GM23248 (cell line): ENCODE measurements around the gene GOLPH3L. TPM values are rescaled to one million over a fixed set of nuclear protein-coding genes. Genes with fewer than 3 reads are reported as not detected.

Source experiments
- DNase-seq: peaks from one replicate; pipeline ENCODE4 v3.0.0-alpha.2; 2015
- H2AFZ ChIP-seq: fragments of 200-600 bp; sonication (generic); 2 replicates; pipeline ENCODE4 v1.6.1; 2016; ENCODE audit warnings: antibody characterized with exemption
- H3F3A ChIP-seq: fragments of 200-600 bp; sonication (generic); 2 replicates; pipeline ENCODE4 v1.6.1; 2016; ENCODE audit warnings: mild to moderate bottlenecking, antibody characterized with exemption, mixed run types; ENCODE audit not compliant: insufficient read depth
- H3K27ac ChIP-seq: fragments of 200-600 bp; sonication (generic); 2 replicates; pipeline ENCODE4 v1.5.1; 2016; ENCODE audit warnings: mild to moderate bottlenecking
- H3K27me3 ChIP-seq: fragments of 200-600 bp; sonication (generic); replicated peaks from 2 replicates; pipeline ENCODE4 v1.6.1; 2016; ENCODE audit warnings: mild to moderate bottlenecking; ENCODE audit not compliant: insufficient read depth
- H3K36me3 ChIP-seq: fragments of 200-600 bp; sonication (generic); 2 replicates; pipeline ENCODE4 v1.6.1; 2016; ENCODE audit warnings: low read depth, mild to moderate bottlenecking
- H3K4me1 ChIP-seq: fragments of 200-600 bp; sonication (generic); 2 replicates; pipeline ENCODE4 v1.6.1; 2016; ENCODE audit warnings: mild to moderate bottlenecking; ENCODE audit not compliant: insufficient read depth
- H3K4me2 ChIP-seq: fragments of 200-600 bp; sonication (generic); one replicate; pipeline ENCODE4 v1.6.1; 2016; ENCODE audit warnings: mild to moderate bottlenecking; ENCODE audit not compliant: unreplicated experiment
- H3K4me3 ChIP-seq: fragments of 200-600 bp; sonication (generic); 2 replicates; pipeline ENCODE4 v1.5.1; 2016; ENCODE audit warnings: mild to moderate bottlenecking
- H3K79me2 ChIP-seq: fragments of 200-600 bp; sonication (generic); 2 replicates; pipeline ENCODE4 v1.6.1; 2016; ENCODE audit warnings: mild to moderate bottlenecking; ENCODE audit not compliant: insufficient read depth
- H3K9ac ChIP-seq: fragments of 200-600 bp; sonication (generic); 2 replicates; pipeline ENCODE4 v1.6.1; 2016; ENCODE audit warnings: mild to moderate bottlenecking
- H3K9me2 ChIP-seq: fragments of 200-600 bp; sonication (generic); 2 replicates; pipeline ENCODE4 v1.6.1; 2016; ENCODE audit warnings: mixed run types, mild to moderate bottlenecking, moderate library complexity; ENCODE audit not compliant: insufficient read depth
- H3K9me3 ChIP-seq: fragments of 200-600 bp; sonication (generic); one replicate; pipeline ENCODE4 v1.6.1; 2017; ENCODE audit warnings: low read depth
- H4K20me1 ChIP-seq: fragments of 200-600 bp; sonication (generic); 2 replicates; pipeline ENCODE4 v1.6.0; 2016; ENCODE audit not compliant: insufficient read depth
- EZH2 ChIP-seq: fragments of 200-600 bp; sonication (generic); IDR thresholded peaks from 2 replicates; pipeline ENCODE4 v1.6.1; 2018; ENCODE audit warnings: antibody characterized with exemption, mild to moderate bottlenecking; ENCODE audit not compliant: insufficient read depth, poor library complexity, severe bottlenecking
- EZH2phosphoT487 ChIP-seq: fragments of 200-600 bp; sonication (generic); IDR thresholded peaks from 2 replicates; pipeline ENCODE4 v1.6.1; 2018; ENCODE audit warnings: antibody characterized with exemption, moderate library complexity, mild to moderate bottlenecking, low read depth; ENCODE audit not compliant: insufficient read depth
- WGBS, 2 experiments: methylation state at CpG; one replicate each; pipeline ENCODE4 v1.1.6; 2015 to 2017; ENCODE audit warnings: low lambda C conversion rate in 2 of 2, low coverage in 1 of 2; ENCODE audit errors: missing lambda C conversion rate in 2 of 2; 5-methylcytosine and 5-hydroxymethylcytosine counted together
- in situ Hi-C: fragments of 300-500 bp; cut with MboI; formaldehyde crosslinking; loops from 2 replicates; pipeline ENCODE4 v1.15.0; 2020
- polyA plus RNA-seq: library from polyadenylated mRNA; unstranded; fragments of >200 nt; fragmentation: Nextera tagmentation; extraction: Ambion mirVana; gene quantifications from 2 replicates; pipeline ENCODE4 v1.2.1, GENCODE V29; 2016
- total RNA-seq: library from RNA; depleted of rRNA; stranded (reverse); fragments of >200 nt; shearing (Covaris generic); gene quantifications from 2 replicates; pipeline ENCODE4 v1.2.3, GENCODE V29; 2014; rRNA removed

Gene GOLPH3L
- total RNA-seq (8.6 and 8.8 TPM in 2 replicates), polyA plus RNA-seq (23.2 and 23.9 TPM in 2 replicates)

DNA sequence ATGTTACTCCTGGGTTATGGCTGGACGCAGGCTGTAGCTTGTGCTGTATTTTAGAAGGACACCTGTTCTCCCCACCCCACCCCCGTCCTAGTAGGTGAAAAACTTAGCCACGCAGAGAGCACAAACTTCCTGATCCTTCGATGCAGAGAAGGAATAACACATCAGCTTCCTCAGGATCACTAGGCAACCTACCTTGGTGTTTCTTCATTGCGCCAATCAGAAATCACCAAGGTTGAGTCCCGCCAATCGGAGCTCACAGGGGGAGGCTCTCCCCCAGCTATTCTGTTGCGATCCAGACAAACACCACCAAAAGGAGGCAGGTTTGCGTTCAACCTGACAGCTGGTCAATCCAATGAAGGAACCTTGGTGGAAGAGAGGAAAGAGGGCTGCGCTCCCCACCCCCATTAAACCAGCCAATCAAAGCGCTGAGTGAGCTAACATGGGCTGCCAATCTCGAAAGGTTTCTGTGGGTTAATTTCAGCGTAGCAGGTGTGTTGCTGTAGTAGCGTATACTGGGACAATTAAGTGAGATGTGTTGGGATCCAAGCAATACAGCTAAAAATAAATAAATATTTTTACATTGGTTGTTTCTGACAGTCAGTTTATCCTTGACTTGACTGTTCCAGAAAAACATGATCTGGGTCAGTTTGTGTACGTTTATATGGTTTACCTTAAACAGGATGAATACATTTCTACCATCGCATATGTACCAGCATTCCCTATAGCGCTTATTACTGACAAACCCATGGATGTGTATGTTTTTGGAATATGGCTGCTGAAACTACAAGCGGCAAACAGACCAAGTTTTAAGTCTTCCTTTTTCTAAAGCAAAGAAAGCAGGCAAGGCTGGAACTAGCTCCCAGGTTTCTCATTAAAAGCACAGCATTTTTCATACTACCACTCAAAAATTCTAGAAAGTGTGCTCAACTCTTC, at the start of gene GOLPH3L:
Gene GOLPH3L, minus strand, starts transcription at position 160 of the 933 bp plus-strand sequence. CDS start 2,316 bp downstream, outside the sequence.
- no peaks in the 10 kb centered on the region for H3K9me2 ChIP-seq
- in situ Hi-C loops = no loop called here
- H2AFZ ChIP-seq = peak within 1 kb of the TSS; percentile 98
- peak within 1 kb of the TSS; percentile 89 for H3K4me3 ChIP-seq
- no peaks in the 10 kb centered on the region for H4K20me1 ChIP-seq
- H3K4me2 ChIP-seq = peak within 1 kb of the TSS; percentile 96
- H3K27ac ChIP-seq = peak within 1 kb of the TSS; percentile 52
- peak; percentile 98 for DNase-seq
- H3K9me3 ChIP-seq = no peaks in the 10 kb centered on the region
- peak within 1 kb of the TSS; percentile 87 for H3K9ac ChIP-seq
- no peak for TF ChIP-seq EZH2phosphoT487
- no peak for TF ChIP-seq EZH2
- no peaks in the 10 kb centered on the region for H3K27me3 ChIP-seq
- peaks cover 5% of the 10 kb centered on the region; the same call in 1 of the 2 replicates for H3K4me1 ChIP-seq
- H3K36me3 ChIP-seq = peaks cover 20% of the 10 kb centered on the region; the same call in 1 of the 2 replicates
- H3K79me2 ChIP-seq = peaks cover 31% of the 10 kb centered on the region
- H3F3A ChIP-seq = no peaks in the 10 kb centered on the region
- WGBS, 2 experiments = 0 to 1% methylated on average over 18 of the region's 18 CpGs

DNA sequence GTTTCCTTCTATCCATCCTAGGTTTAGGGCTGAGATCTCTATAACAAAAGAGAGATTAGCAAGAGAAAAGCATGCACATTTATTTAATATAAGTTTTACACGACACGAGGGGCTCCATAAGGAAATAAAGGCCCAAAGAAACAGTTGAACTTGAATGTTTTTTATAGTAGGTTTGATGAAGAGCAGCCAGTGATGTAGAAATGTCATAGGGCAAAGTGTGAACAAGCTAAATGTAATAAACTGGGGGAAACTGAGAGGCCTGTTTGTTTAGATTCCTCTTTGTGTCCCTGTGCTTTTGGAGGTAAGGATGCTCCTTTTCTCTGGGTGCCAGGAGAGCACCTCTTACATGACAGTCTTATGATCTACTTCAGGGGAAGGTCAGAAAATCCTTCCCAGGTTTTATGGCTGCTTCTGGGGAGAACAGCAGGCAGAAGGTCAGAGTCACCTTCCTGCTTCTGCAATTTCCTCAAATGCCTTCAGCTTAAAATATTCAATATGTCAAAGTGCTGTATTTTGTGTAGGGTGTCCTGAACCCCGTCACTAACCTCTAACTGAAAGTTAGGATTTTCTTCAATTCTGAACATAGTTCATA, 33.3 kb upstream of the GOLPH3L start:
- in situ Hi-C loops = no loop called here
- H3K36me3 ChIP-seq = no peaks in the 10 kb centered on the region
- H3K79me2 ChIP-seq = no peaks in the 10 kb centered on the region
- no peaks in the 10 kb centered on the region for H3F3A ChIP-seq
- no peak overlapping the region for H3K4me3 ChIP-seq
- DNase-seq = no peak
- no peak overlapping the region for H3K27ac ChIP-seq
- no peak overlapping the region for H2AFZ ChIP-seq
- no peak overlapping the region for H3K4me2 ChIP-seq
- H3K9me3 ChIP-seq = no peaks in the 10 kb centered on the region
- H3K9me2 ChIP-seq = no peaks in the 10 kb centered on the region
- H3K4me1 ChIP-seq = no peaks in the 10 kb centered on the region
- no peak overlapping the region for H3K9ac ChIP-seq
- H4K20me1 ChIP-seq = no peaks in the 10 kb centered on the region
- no peaks in the 10 kb centered on the region for H3K27me3 ChIP-seq
- 72 to 81% methylated on average over 3 of the region's 3 CpGs for WGBS, 2 experiments
- TF ChIP-seq EZH2 = no peak
- no peak for TF ChIP-seq EZH2phosphoT487

DNA sequence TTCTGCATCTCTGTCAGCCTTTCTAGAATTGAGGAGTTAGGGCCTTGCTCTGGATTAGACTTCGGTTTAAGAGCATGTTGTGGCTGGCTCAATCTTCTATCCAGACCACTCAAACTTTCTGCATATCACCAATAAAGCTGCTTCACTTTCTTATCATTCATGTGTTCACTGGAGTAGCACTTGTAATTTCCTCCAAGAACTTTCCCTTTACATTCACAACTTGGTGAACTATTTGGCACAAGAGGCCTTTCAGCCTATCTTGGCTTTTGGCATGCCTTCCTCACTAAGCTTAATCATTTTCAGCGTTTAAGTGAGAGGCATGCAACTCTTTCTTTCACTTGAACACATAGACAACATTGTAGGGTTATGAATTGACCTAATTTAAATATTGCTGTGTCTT, 27.4 kb upstream of the GOLPH3L start:
- TF ChIP-seq EZH2phosphoT487 (no peak), EZH2 (no peak)
- Histone ChIP-seq H3K4me2 (no peak overlapping the region), H3K27ac (no peak overlapping the region), H3K9ac (no peak overlapping the region), H3F3A (no peaks in the 10 kb centered on the region), H4K20me1 (no peaks in the 10 kb centered on the region), H3K4me1 (no peaks in the 10 kb centered on the region), H3K4me3 (no peak overlapping the region), H3K27me3 (no peaks in the 10 kb centered on the region), H3K9me3 (no peaks in the 10 kb centered on the region), H3K79me2 (no peaks in the 10 kb centered on the region), H3K9me2 (no peaks in the 10 kb centered on the region), H2AFZ (no peak overlapping the region), H3K36me3 (no peaks in the 10 kb centered on the region)
- WGBS, 2 experiments = 49% methylated on average over 2 of the region's 2 CpGs
- no peak for DNase-seq
- in situ Hi-C loops = no loop called here

DNA sequence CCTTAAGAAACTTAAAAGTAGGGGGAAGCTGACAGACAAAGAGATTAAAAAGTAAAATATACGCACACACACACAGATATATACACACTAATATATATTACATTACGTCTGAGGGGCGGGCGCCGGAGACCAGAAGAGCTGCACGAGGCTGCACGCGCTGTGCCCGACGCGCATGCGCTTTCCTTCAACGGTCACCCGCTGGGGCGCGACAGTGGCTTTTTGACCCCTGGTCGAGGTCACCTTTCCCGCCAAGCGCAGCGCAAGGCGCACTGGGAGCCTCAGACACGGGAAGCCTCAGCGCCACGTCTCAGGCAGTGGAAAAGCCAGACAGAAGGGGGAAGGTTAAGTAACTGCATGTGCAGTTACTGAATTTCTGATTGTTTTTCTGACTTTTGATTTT, 23.7 kb upstream of the GOLPH3L start, which contains the start of gene HORMAD1:
Gene HORMAD1, minus strand, starts transcription at position 193 of the 400 bp plus-strand sequence. CDS start 1,390 bp downstream, outside the sequence.
- Histone ChIP-seq H3K4me2 (no peak within 1 kb of the TSS), H3K9me3 (no peaks in the 10 kb centered on the region), H3K79me2 (no peaks in the 10 kb centered on the region), H3K4me3 (no peak within 1 kb of the TSS), H3K27ac (no peak within 1 kb of the TSS), H3F3A (no peaks in the 10 kb centered on the region), H2AFZ (no peak within 1 kb of the TSS), H3K27me3 (no peaks in the 10 kb centered on the region), H3K9ac (no peak within 1 kb of the TSS), H3K4me1 (no peaks in the 10 kb centered on the region), H4K20me1 (no peaks in the 10 kb centered on the region), H3K9me2 (no peaks in the 10 kb centered on the region), H3K36me3 (no peaks in the 10 kb centered on the region)
- 95 to 96% methylated on average over 24 of the region's 24 CpGs for whole genome bisulfite sequencing, 2 experiments
- in situ Hi-C loops = no loop called here
- no peak for TF ChIP-seq EZH2phosphoT487
- no peak for TF ChIP-seq EZH2
- no peak for DNase-seq
